Right ventricle myocardium superior (tissue), 1 donor: ENCODE results near the gene HOTAIR. TPM values are rescaled to one million over a fixed set of nuclear protein-coding genes. Genes with fewer than 3 reads are reported as not detected.

Experiments used
- ATAC-seq: fragments of 200-7000 bp; cut with Tn5 transposase; one replicate; pipeline ENCODE4 v1.9.1; 2020; ENCODE audit warnings: mild to moderate bottlenecking; ENCODE audit not compliant: poor library complexity
- DNase-seq: peaks from one replicate; pipeline ENCODE4 v3.0.0-alpha.2; 2020
- intact Hi-C: fragments of 100-400 bp; cut with DNase I; formaldehyde crosslinking; loops from one replicate; pipeline ENCODE4 v1.11.2; 2022
- total RNA-seq: library from RNA; stranded (reverse); fragmentation: NEBNext Ultra II Directional; extraction: Animal tissue kit (Norgen Biotek cat#: 25700); gene quantifications from one replicate; pipeline ENCODE4 v1.2.1, GENCODE V29; 2021
- donor health status: DM: no; HTN: yes; CAD: no; lungs with severe emphysema.

HOTAIR gene
- total RNA-seq, 1 donor from 2014 or later: not detected

GRCh38 chr12:53980802-53981496 is 6.2 kb upstream of the HOTAIR start:
- DNase-seq: no peak
- ATAC-seq: no peak
- intact Hi-C loops: no loop called here

GRCh38 chr12:53980104-53980801 is 5.5 kb upstream of the HOTAIR start:
- intact Hi-C loops: no loop called here
- no peak for DNase-seq

GRCh38 chr12:53978477-53979356 is 4.0 kb upstream of the HOTAIR start:
- no peak for ATAC-seq
- DNase-seq: no peak
- intact Hi-C loops: no loop called here

More at GRCh38 chr12:53980104-53980801, 5.5 kb upstream of the HOTAIR start:
- no peak for ATAC-seq

- no peak for DNase-seq
- intact Hi-C loops: no loop called here
- no peak for ATAC-seq
Observed at GRCh38 chr12:53977596-53978445, 3.1 kb upstream of the HOTAIR start.

GRCh38 chr12:53976823-53977595 is 2.3 kb upstream of the HOTAIR start:
- ATAC-seq: no peak
- intact Hi-C loops: no loop called here
- DNase-seq: no peak

- intact Hi-C loops: no loop called here
- DNase-seq (no peak), ATAC-seq (no peak)
Observed at GRCh38 chr12:53976172-53976822, 1.5 kb upstream of the HOTAIR start.

GRCh38 chr12:53975479-53976152 is 862 bp upstream of the HOTAIR start:
- intact Hi-C loops: no loop called here
- DNase-seq: no peak
- no peak for ATAC-seq

- DNase-seq: no peak
- ATAC-seq: no peak
- intact Hi-C loops: no loop called here
Observed at GRCh38 chr12:53975064-53975471, 314 bp upstream of the HOTAIR start.

- DNase-seq (no peak), ATAC-seq (no peak)
- intact Hi-C loops: no loop called here
Observed at GRCh38 chr12:53973236-53974042, 1.3 kb downstream of the HOTAIR start.

- no peak for DNase-seq
- intact Hi-C loops: no loop called here
- no peak for ATAC-seq
Observed at GRCh38 chr12:53972722-53973235, 2.0 kb downstream of the HOTAIR start, which contains the start of gene HOXC11. TSS of gene HOXC11 (plus strand) at chr12:53973126. CDS start at chr12:53973242, 116 bp downstream.

GRCh38 chr12:53972152-53972702 is 2.5 kb downstream of the HOTAIR start:
- no peak for DNase-seq
- no peak for ATAC-seq
- intact Hi-C loops: no loop called here

- ATAC-seq (no peak), DNase-seq (no peak)
- intact Hi-C loops: no loop called here
Observed at GRCh38 chr12:53971686-53972085, 3.1 kb downstream of the HOTAIR start.

GRCh38 chr12:53971129-53971528 is 3.6 kb downstream of the HOTAIR start:
- ATAC-seq (no peak), DNase-seq (no peak)
- intact Hi-C loops: no loop called here

GRCh38 chr12:53970451-53970850 is 4.3 kb downstream of the HOTAIR start:
- intact Hi-C loops: no loop called here
- ATAC-seq (no peak), DNase-seq (no peak)

GRCh38 chr12:53969588-53970259 is 5.0 kb downstream of the HOTAIR start:
- intact Hi-C loops: no loop called here
- ATAC-seq (no peak), DNase-seq (no peak)
